Endothelial cell (in vitro differentiated cells): Measurements from ENCODE around the gene NELFB. TPM values are rescaled to one million over a fixed set of nuclear protein-coding genes. Genes with fewer than 3 reads are reported as not detected.

Source experiments
- DNase-seq: peaks from one replicate; pipeline ENCODE4 v3.0.0; 2021; ENCODE audit warnings: low spot score
- H3K27ac Mint-ChIP-seq: one replicate; pipeline ENCODE4 v1.8.0; 2021; ENCODE audit warnings: mixed read lengths, inconsistent platforms; ENCODE audit not compliant: unreplicated experiment
- H3K27me3 Mint-ChIP-seq: one replicate; pipeline ENCODE4 v1.8.0; 2021; ENCODE audit warnings: mild to moderate bottlenecking, moderate library complexity, mixed read lengths, inconsistent platforms; ENCODE audit not compliant: unreplicated experiment
- H3K36me3 Mint-ChIP-seq: one replicate; pipeline ENCODE4 v1.8.0; 2021; ENCODE audit warnings: mild to moderate bottlenecking, low read depth, mixed read lengths, inconsistent platforms; ENCODE audit not compliant: unreplicated experiment
- H3K4me1 Mint-ChIP-seq: one replicate; pipeline ENCODE4 v1.8.0; 2021; ENCODE audit warnings: mild to moderate bottlenecking, mixed read lengths, inconsistent platforms; ENCODE audit not compliant: unreplicated experiment
- H3K4me3 Mint-ChIP-seq: one replicate; pipeline ENCODE4 v1.8.0; 2021; ENCODE audit warnings: mild to moderate bottlenecking, mixed read lengths, inconsistent platforms; ENCODE audit not compliant: unreplicated experiment
- H3K9me3 Mint-ChIP-seq: one replicate; pipeline ENCODE4 v1.8.0; 2021; ENCODE audit warnings: mixed read lengths, inconsistent platforms; ENCODE audit not compliant: unreplicated experiment
- CTCF ChIP-seq: fragments of 200-600 bp; sonication (generic); IDR thresholded peaks from one replicate; pipeline ENCODE4 v1.5.0; 2021; ENCODE audit warnings: antibody characterized with exemption; ENCODE audit not compliant: unreplicated experiment
- total RNA-seq: library from RNA; stranded (reverse); fragmentation: NEBNext Ultra II Directional; extraction: Animal tissue kit (Norgen Biotek cat#: 25700); gene quantifications from one replicate; pipeline ENCODE4 v1.2.1, GENCODE V29; 2021; ENCODE audit not compliant: unreplicated experiment

The NELFB gene
- total RNA-seq, 1 donor from 2014 or later = 65.6 TPM

- Mint-ChIP-seq H3K36me3 (peaks cover under 1% of the 10 kb centered on the region), H3K4me1 (peaks cover 15% of the 10 kb centered on the region)
Measured at GRCh38 chr9:137247916-137248175, 7.3 kb upstream of the NELFB start.

DNA sequence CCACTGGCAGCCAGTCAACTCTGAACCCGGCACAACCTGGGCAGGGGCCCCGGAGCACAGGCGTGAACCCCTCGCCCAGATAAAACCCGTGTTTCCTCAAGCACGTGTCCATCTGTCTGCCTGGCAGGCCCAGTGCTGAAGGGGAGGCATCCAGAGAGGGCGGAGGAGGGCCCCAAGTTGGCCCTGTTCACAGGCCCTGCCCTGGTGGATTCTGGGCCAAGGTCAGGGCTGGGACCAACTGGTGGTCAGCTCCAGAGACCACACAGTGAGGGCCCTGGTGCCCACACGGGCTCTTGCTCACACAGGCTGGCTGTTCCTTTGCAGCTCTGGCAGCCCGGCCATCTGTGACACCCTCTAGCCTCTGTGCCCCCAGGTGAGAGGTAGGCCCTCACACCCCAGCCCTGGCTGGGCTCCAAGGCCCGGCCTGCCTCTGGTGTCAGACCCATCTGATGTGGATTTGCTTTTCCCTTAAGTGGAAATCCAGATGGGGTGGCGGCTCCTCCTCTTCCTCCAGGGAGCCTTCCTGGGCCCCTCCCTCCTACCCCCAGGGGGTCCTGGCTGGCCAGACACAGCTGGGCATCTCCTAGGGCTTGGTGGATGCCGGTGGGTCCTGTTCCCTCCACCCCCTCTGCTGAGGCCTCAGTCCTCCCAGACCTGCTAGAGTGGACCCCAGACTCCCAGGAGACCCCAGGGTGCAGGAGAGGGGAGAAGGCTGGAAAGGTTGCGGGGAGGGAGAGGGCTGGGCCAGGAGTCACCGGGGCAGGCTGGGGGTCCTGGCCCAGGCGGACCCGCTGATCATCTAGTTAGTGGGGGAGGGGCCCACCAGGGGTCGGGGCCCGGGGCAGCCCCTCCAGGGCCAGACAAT is 4.6 kb upstream of the NELFB start:
- no peaks in the 10 kb centered on the region for H3K9me3 Mint-ChIP-seq

More at GRCh38 chr9:137247916-137248175, 7.3 kb upstream of the NELFB start:
- peaks cover 3% of the 10 kb centered on the region for H3K27me3 Mint-ChIP-seq
- H3K27ac Mint-ChIP-seq = no peak overlapping the region
- DNase-seq = no peak
- no peaks in the 10 kb centered on the region for H3K9me3 Mint-ChIP-seq
- TF ChIP-seq CTCF = no peak
- no peak overlapping the region for H3K4me3 Mint-ChIP-seq

DNA sequence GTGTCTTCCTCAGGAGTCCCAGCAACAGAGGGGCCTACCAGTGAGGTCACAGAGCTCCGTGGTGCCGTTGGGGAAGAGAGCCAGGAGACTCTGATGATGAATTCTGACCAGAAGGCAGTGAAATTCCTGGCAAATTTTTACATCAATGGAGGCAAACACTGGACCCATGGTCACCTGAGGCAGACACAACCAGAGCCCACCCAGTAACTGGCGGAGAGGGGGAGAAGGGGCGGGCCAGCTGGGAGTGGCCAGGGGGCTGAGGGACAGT is 4.0 kb upstream of the NELFB start, which contains the start of gene STPG3:
TSS of gene STPG3 (plus strand) at position 93 of the 268 bp plus-strand sequence. CDS start at position 94, 1 bp downstream.
- Mint-ChIP-seq H3K4me1 (peaks cover 4% of the 10 kb centered on the region), H3K27ac (no peak within 1 kb of the TSS), H3K9me3 (no peaks in the 10 kb centered on the region), H3K4me3 (no peak within 1 kb of the TSS), H3K36me3 (no peaks in the 10 kb centered on the region), H3K27me3 (peaks cover 4% of the 10 kb centered on the region)
- TF ChIP-seq CTCF = no peak
- DNase-seq = no peak

More for the DNA sequence above, 4.6 kb upstream of the NELFB start:
- no peaks in the 10 kb centered on the region for H3K36me3 Mint-ChIP-seq
- no peak overlapping the region for H3K27ac Mint-ChIP-seq
- no peak overlapping the region for H3K4me3 Mint-ChIP-seq
- no peak for DNase-seq
- H3K27me3 Mint-ChIP-seq = peaks cover 4% of the 10 kb centered on the region
- H3K4me1 Mint-ChIP-seq = peaks cover 3% of the 10 kb centered on the region
- no peak for TF ChIP-seq CTCF

DNA sequence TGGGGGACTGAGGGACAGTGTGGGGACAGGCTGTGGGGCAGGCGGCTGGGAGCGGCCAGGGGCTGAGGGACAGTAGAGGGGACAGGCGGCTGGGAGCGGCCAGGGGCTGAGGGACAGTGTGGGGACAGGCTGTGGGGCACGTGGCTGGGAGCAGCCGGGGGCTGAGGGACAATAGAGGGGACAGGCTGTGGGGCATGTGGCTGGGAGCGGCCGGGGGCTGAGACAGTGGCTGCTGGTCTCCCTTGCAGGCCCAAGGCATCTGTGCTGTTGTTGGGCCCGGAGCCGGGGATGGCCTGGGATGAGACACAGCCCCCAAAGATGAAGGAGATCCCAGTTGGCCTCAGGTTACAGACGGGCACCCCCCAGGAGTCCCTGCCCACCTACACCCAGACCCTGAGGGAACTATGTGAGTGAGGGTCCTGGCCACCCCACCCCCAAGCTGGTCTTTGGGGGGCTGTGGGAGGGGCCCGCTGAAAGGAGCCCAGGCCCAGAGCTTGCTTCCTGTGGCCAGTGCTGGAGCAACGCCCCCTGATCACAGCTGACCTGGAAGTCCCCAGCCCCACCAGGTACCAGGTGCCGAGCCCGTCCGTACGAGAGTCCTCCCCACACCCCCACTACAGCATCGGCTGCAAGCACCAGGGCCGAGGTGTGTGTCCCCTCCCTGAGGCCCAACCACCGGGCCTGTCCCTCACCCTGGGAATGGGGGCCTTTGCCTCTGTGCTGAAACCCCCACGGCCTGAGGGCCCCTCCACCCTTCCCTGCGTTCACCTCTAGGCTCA is 3.4 kb upstream of the NELFB start:
- Mint-ChIP-seq H3K27me3 (peaks cover 4% of the 10 kb centered on the region), H3K4me3 (no peak overlapping the region), H3K4me1 (peaks cover 10% of the 10 kb centered on the region), H3K9me3 (no peaks in the 10 kb centered on the region), H3K27ac (no peak overlapping the region), H3K36me3 (no peaks in the 10 kb centered on the region)
- no peak for DNase-seq
- no peak for TF ChIP-seq CTCF
